ENCODE measurements around the gene MAN1B1. TPM values are rescaled to one million over a fixed set of nuclear protein-coding genes. Genes with fewer than 3 reads are reported as not detected.

MAN1B1 gene
- total RNA-seq, 1 experiment from 2014 or later = 50.9 TPM

DNA sequence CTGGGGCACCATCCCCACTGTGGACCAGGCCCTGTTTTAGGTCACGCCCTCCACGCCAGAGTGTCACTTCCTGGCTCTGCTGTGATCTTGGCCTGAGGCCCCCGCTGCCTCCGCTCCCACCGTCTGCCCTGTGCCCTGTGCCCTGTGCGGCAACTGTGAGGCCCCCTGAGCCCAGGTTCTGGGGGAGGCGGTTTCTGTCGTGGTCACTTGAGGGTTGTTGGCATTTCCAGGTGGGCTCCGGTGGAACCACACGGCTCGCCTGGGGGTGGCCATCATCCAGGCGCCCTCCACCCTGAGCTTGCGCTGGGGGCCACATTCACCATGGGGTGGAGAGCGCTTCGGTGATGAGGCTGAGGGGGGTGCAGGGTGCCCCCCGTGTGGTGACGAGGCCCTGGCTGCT is 21.2 kb downstream of the MAN1B1 start:
- CTCF ChIA-PET = no interaction called here
- RAD21 ChIA-PET (ENCODE audit: low non-redundant PET in 1 of 2, low total read pairs in 2 of 2, uncharacterized antibody in 2 of 2, unreplicated experiment in 2 of 2) = no interaction called here
- H3K79me2 ChIP-seq (ENCODE audit: insufficient read depth, low read length) = peaks cover 11% of the 10 kb centered on the region; the same call in 1 of the 2 replicates
- no peak overlapping the region for H3K4me2 ChIP-seq (ENCODE audit: low read length)
- TF ChIP-seq SIN3A (IDR thresholded peaks at IDR 0.05; ENCODE audit: low read depth) (no peak), TCF7L2 (IDR thresholded peaks at IDR 0.05; ENCODE audit: borderline replicate concordance, extremely low read depth, insufficient read depth, insufficient read length) (no peak), CEBPB (IDR thresholded peaks at IDR 0.05; ENCODE audit: low read depth) (no peak), ATF3 (IDR thresholded peaks at IDR 0.05) (no peak), POLR2AphosphoS5 (IDR thresholded peaks at IDR 0.05; ENCODE audit: low read depth, low read length) (no peak), EZH2phosphoT487 (IDR thresholded peaks at IDR 0.05; ENCODE audit: borderline replicate concordance) (no peak)
- TF ChIP-seq, protein P1, sequence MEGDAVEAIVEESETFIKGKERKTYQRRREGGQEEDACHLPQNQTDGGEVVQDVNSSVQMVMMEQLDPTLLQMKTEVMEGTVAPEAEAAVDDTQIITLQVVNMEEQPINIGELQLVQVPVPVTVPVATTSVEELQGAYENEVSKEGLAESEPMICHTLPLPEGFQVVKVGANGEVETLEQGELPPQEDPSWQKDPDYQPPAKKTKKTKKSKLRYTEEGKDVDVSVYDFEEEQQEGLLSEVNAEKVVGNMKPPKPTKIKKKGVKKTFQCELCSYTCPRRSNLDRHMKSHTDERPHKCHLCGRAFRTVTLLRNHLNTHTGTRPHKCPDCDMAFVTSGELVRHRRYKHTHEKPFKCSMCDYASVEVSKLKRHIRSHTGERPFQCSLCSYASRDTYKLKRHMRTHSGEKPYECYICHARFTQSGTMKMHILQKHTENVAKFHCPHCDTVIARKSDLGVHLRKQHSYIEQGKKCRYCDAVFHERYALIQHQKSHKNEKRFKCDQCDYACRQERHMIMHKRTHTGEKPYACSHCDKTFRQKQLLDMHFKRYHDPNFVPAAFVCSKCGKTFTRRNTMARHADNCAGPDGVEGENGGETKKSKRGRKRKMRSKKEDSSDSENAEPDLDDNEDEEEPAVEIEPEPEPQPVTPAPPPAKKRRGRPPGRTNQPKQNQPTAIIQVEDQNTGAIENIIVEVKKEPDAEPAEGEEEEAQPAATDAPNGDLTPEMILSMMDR (IDR thresholded peaks at IDR 0.05 in 2 of 3, conservative IDR thresholded peaks at IDR 0.05 in 1 of 3; ENCODE audit: borderline replicate concordance in 1 of 3, insufficient read depth in 1 of 3, low read depth in 2 of 3, low read length in 2 of 3) = no peak
- H3K4me1 ChIP-seq (ENCODE audit: control insufficient read depth in 1 of 2, insufficient read depth in 2 of 2, low read length in 2 of 2) = peaks cover 0 to 1% of the 10 kb centered on the region in 2 experiments; a peak in 1 of 4 replicates
- intact Hi-C loops (cut with micrococcal nuclease) = no loop called here
- no peak overlapping the region for H3K9ac ChIP-seq (ENCODE audit: low read length)
- no TSS peak for BruUV-seq (replicated peaks)
- no peak overlapping the region for H3K27ac ChIP-seq (ENCODE audit: low read depth, low read length)
- H4K20me1 ChIP-seq (ENCODE audit: insufficient read depth) = no peaks in the 10 kb centered on the region
- H3K4me3 ChIP-seq (replicated peaks in 1 of 2; ENCODE audit: low read depth in 1 of 2, low read length in 2 of 2) = no peak overlapping the region
- no peaks in the 10 kb centered on the region for H3K27me3 ChIP-seq (ENCODE audit: insufficient read depth, low read length)
- POLR2A ChIA-PET = no interaction called here
- H3K36me3 ChIP-seq (ENCODE audit: control insufficient read depth in 1 of 2, insufficient read depth in 2 of 2, low read length in 2 of 2) = peaks cover 8 to 57% of the 10 kb centered on the region in 2 experiments; a peak in 3 of 4 replicates
- H2AFZ ChIP-seq (ENCODE audit: low read depth, low read length, poor library complexity, severe bottlenecking) = no peak overlapping the region
- no peak for DNase-seq (ENCODE audit: low read depth, low spot score)
- peaks cover 0 to 5% of the 10 kb centered on the region in 2 experiments; a peak in 1 of 4 replicates for H3K9me3 ChIP-seq (ENCODE audit: control insufficient read depth in 1 of 2, insufficient read depth in 1 of 2, low read depth in 1 of 2, low read length in 2 of 2)
- H3K9me2 ChIP-seq (ENCODE audit: insufficient read depth) = no peaks in the 10 kb centered on the region
- no peak for ATAC-seq

Data from HCT116 (cell line).